ENCODE results near the gene VSIG10L.

- no peak for TF ChIP-seq CTCF (IDR thresholded peaks at IDR 0.05; ENCODE audit: low read length)
- TF ChIP-seq EZH2 (IDR thresholded peaks at IDR 0.05; ENCODE audit: borderline replicate concordance, low read length), result no peak
Observed at GRCh38 chr19:51387924-51388389, 46.0 kb upstream of the VSIG10L start, which contains the start of gene LIM2.

Measured in OCI-LY1 (cell line).